Measurements from ENCODE around the gene PYGO1.
A peak's percentile ranks its signal among the peaks of the same experiment; 100 is the strongest.

GRCh38 chr15:55587321-55588069 lies 650 bp downstream of the PYGO1 start:
- TF ChIP-seq, protein P1, sequence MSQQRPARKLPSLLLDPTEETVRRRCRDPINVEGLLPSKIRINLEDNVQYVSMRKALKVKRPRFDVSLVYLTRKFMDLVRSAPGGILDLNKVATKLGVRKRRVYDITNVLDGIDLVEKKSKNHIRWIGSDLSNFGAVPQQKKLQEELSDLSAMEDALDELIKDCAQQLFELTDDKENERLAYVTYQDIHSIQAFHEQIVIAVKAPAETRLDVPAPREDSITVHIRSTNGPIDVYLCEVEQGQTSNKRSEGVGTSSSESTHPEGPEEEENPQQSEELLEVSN (IDR thresholded peaks at IDR 0.05) = peak; percentile 65
- TF ChIP-seq SAP30 (IDR thresholded peaks at IDR 0.05; ENCODE audit: insufficient read depth, insufficient replicate concordance, low read length) = no peak
- TF ChIP-seq TBP (IDR thresholded peaks at IDR 0.05; ENCODE audit: low read depth, low read length) = no peak
- TF ChIP-seq, protein P2, sequence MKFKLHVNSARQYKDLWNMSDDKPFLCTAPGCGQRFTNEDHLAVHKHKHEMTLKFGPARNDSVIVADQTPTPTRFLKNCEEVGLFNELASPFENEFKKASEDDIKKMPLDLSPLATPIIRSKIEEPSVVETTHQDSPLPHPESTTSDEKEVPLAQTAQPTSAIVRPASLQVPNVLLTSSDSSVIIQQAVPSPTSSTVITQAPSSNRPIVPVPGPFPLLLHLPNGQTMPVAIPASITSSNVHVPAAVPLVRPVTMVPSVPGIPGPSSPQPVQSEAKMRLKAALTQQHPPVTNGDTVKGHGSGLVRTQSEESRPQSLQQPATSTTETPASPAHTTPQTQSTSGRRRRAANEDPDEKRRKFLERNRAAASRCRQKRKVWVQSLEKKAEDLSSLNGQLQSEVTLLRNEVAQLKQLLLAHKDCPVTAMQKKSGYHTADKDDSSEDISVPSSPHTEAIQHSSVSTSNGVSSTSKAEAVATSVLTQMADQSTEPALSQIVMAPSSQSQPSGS (IDR thresholded peaks at IDR 0.05; ENCODE audit: low read length) = no peak
